Left ventricle myocardium inferior (tissue), 1 donor: ENCODE data around the gene GULP1. TPM values are rescaled to one million over a fixed set of nuclear protein-coding genes. Genes with fewer than 3 reads are reported as not detected.

Source experiments
- DNase-seq: peaks from one replicate; pipeline ENCODE4 v3.0.0-alpha.2; 2020
- H3K27ac ChIP-seq: fragments of 200-600 bp; replicated peaks from 2 replicates; pipeline ENCODE4 v1.8.0; 2021
- H3K27me3 ChIP-seq: fragments of 200-600 bp; 2 replicates; pipeline ENCODE4 v1.8.0; 2021; ENCODE audit warnings: low read depth
- H3K36me3 ChIP-seq: fragments of 200-600 bp; 2 replicates; pipeline ENCODE4 v1.8.0; 2021
- H3K4me1 ChIP-seq: fragments of 200-600 bp; 2 replicates; pipeline ENCODE4 v1.8.0; 2021
- H3K4me3 ChIP-seq: fragments of 200-600 bp; 2 replicates; pipeline ENCODE4 v1.8.0; 2021; ENCODE audit warnings: mild to moderate bottlenecking, moderate library complexity
- H3K9me3 ChIP-seq: fragments of 200-600 bp; replicated peaks from 2 replicates; pipeline ENCODE4 v1.8.0; 2021
- intact Hi-C: fragments of 100-400 bp; cut with micrococcal nuclease; formaldehyde crosslinking; loops from one replicate; pipeline ENCODE4 v1.11.0; 2022
- total RNA-seq: library from RNA; stranded (reverse); fragmentation: NEBNext Ultra II Directional; extraction: Animal tissue kit (Norgen Biotek cat#: 25700); gene quantifications from one replicate; pipeline ENCODE4 v1.2.1, GENCODE V29; 2021
- TF ChIP-seq, protein P1 (sequence below): fragments of 200-600 bp; IDR thresholded peaks from 2 replicates; pipeline ENCODE4 v1.8.0; 2021; ENCODE audit warnings: antibody characterized with exemption, mild to moderate bottlenecking, borderline replicate concordance
- donor health status: DM: no; HTN: yes; CAD: no; lungs with severe emphysema.

The GULP1 gene
- total RNA-seq, 1 donor from 2014 or later, result 5.7 TPM

GRCh38 chr2:188607501-188607900 lies 315.8 kb downstream of the GULP1 start:
- no peak for DNase-seq
- peaks cover 17% of the 10 kb centered on the region for H3K9me3 ChIP-seq
- no peaks in the 10 kb centered on the region for H3K36me3 ChIP-seq
- no peak overlapping the region for H3K4me3 ChIP-seq
- H3K27ac ChIP-seq, result no peak overlapping the region
- no peaks in the 10 kb centered on the region for H3K4me1 ChIP-seq
- intact Hi-C loops, result no loop called here
- TF ChIP-seq, protein P1, sequence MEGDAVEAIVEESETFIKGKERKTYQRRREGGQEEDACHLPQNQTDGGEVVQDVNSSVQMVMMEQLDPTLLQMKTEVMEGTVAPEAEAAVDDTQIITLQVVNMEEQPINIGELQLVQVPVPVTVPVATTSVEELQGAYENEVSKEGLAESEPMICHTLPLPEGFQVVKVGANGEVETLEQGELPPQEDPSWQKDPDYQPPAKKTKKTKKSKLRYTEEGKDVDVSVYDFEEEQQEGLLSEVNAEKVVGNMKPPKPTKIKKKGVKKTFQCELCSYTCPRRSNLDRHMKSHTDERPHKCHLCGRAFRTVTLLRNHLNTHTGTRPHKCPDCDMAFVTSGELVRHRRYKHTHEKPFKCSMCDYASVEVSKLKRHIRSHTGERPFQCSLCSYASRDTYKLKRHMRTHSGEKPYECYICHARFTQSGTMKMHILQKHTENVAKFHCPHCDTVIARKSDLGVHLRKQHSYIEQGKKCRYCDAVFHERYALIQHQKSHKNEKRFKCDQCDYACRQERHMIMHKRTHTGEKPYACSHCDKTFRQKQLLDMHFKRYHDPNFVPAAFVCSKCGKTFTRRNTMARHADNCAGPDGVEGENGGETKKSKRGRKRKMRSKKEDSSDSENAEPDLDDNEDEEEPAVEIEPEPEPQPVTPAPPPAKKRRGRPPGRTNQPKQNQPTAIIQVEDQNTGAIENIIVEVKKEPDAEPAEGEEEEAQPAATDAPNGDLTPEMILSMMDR, result no peak
- no peaks in the 10 kb centered on the region for H3K27me3 ChIP-seq

GRCh38 chr2:188609321-188610049 lies 317.8 kb downstream of the GULP1 start:
- no peak for DNase-seq
- H3K27ac ChIP-seq, result no peak overlapping the region
- H3K9me3 ChIP-seq, result peaks cover 17% of the 10 kb centered on the region
- no peaks in the 10 kb centered on the region for H3K36me3 ChIP-seq
- no peak overlapping the region for H3K4me3 ChIP-seq
- H3K4me1 ChIP-seq, result no peaks in the 10 kb centered on the region
- TF ChIP-seq, protein P1, result no peak
- intact Hi-C loops, result no loop called here
- no peaks in the 10 kb centered on the region for H3K27me3 ChIP-seq

GRCh38 chr2:188610050-188610444 lies 318.4 kb downstream of the GULP1 start:
- TF ChIP-seq, protein P1, result no peak

GRCh38 chr2:188610827-188611226 lies 319.2 kb downstream of the GULP1 start:
- TF ChIP-seq, protein P1, result no peak
- H3K4me1 ChIP-seq, result no peaks in the 10 kb centered on the region
- intact Hi-C loops, result no loop called here

More at GRCh38 chr2:188610050-188610444, 318.4 kb downstream of the GULP1 start:
- Histone ChIP-seq H3K27ac (no peak overlapping the region), H3K4me1 (no peaks in the 10 kb centered on the region), H3K4me3 (no peak overlapping the region), H3K36me3 (no peaks in the 10 kb centered on the region), H3K27me3 (no peaks in the 10 kb centered on the region), H3K9me3 (peaks cover 17% of the 10 kb centered on the region)
- intact Hi-C loops, result no loop called here
- DNase-seq, result no peak

DNA sequence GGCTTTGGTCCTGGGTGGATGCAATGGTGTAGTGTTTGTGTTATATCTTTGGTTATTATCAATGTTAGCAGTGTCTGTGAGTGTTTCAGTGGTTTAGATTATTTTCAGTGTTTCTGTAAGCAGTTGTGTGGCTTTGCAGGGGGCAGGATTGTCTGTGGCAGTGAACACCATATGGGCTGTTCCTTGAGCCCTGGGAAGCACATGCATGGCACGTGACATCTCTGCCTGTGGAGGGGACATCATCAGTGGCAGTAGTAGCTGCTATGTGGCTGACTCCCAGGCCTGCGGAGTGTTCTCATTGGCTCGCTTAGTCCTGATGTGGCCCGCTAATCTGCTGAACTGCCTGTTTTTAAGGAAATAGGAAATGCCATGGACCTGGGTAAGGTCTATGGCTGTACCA lies 327.5 kb downstream of the GULP1 start:
- Histone ChIP-seq H3K4me1 (no peaks in the 10 kb centered on the region), H3K27me3 (no peaks in the 10 kb centered on the region), H3K9me3 (no peaks in the 10 kb centered on the region), H3K4me3 (no peak overlapping the region), H3K36me3 (no peaks in the 10 kb centered on the region), H3K27ac (no peak overlapping the region)
- intact Hi-C loops, result no loop called here
- no peak for DNase-seq
- TF ChIP-seq, protein P1, result no peak

More at GRCh38 chr2:188610827-188611226, 319.2 kb downstream of the GULP1 start:
- no peak overlapping the region for H3K27ac ChIP-seq
- no peak overlapping the region for H3K4me3 ChIP-seq
- no peak for DNase-seq
- H3K9me3 ChIP-seq, result peaks cover 11% of the 10 kb centered on the region
- no peaks in the 10 kb centered on the region for H3K27me3 ChIP-seq
- no peaks in the 10 kb centered on the region for H3K36me3 ChIP-seq
